ENCODE data around the gene GULP1.

GULP1 gene

DNA sequence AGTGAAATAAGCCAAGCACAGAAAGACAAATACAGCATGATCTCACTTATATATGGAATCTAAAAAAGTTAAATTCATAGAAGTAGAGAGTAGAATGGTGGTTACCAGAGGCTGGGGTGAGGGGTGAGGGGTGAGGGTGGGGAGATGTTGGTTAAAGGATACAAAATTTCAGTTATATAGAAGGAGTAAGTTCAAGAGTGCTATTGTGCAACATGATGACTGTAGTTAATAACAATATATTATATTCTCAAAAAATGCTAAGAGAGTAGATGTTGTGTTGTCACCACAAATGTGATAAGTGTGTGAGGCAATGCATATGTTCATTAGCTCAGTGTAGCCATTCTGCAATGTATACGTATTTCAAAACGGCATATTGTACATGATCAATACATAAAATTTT, 26.4 kb upstream of the GULP1 start:
- no peak for TF ChIP-seq EZH2phosphoT487 (IDR thresholded peaks at IDR 0.05; ENCODE audit: borderline replicate concordance, low read length)
- TF ChIP-seq, protein P1, sequence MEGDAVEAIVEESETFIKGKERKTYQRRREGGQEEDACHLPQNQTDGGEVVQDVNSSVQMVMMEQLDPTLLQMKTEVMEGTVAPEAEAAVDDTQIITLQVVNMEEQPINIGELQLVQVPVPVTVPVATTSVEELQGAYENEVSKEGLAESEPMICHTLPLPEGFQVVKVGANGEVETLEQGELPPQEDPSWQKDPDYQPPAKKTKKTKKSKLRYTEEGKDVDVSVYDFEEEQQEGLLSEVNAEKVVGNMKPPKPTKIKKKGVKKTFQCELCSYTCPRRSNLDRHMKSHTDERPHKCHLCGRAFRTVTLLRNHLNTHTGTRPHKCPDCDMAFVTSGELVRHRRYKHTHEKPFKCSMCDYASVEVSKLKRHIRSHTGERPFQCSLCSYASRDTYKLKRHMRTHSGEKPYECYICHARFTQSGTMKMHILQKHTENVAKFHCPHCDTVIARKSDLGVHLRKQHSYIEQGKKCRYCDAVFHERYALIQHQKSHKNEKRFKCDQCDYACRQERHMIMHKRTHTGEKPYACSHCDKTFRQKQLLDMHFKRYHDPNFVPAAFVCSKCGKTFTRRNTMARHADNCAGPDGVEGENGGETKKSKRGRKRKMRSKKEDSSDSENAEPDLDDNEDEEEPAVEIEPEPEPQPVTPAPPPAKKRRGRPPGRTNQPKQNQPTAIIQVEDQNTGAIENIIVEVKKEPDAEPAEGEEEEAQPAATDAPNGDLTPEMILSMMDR (IDR thresholded peaks at IDR 0.05; ENCODE audit: low read depth, low read length, poor library complexity, severe bottlenecking), result no peak
- Histone ChIP-seq H3K4me1 (ENCODE audit: control insufficient read depth, low read length) (no peaks in the 10 kb centered on the region), H3K9me3 (ENCODE audit: control insufficient read depth, insufficient read depth, low read length) (no peaks in the 10 kb centered on the region), H3K9me2 (replicated peaks; ENCODE audit: control insufficient read depth, low read length) (no peaks in the 10 kb centered on the region), H3K79me2 (ENCODE audit: control insufficient read depth, low read length) (no peaks in the 10 kb centered on the region), H4K20me1 (ENCODE audit: control insufficient read depth, insufficient read depth, low read depth, low read length) (no peaks in the 10 kb centered on the region), H3K27me3 (ENCODE audit: control insufficient read depth, low read length) (no peaks in the 10 kb centered on the region), H3F3A (ENCODE audit: control insufficient read depth, insufficient read depth) (no peaks in the 10 kb centered on the region), H3K27ac (ENCODE audit: low read depth, low read length) (no peak overlapping the region), H3K36me3 (ENCODE audit: control insufficient read depth, low read length) (no peaks in the 10 kb centered on the region), H3K4me3 (ENCODE audit: low read length) (no peak overlapping the region), H3K4me2 (ENCODE audit: low read length) (no peak overlapping the region)

DNA sequence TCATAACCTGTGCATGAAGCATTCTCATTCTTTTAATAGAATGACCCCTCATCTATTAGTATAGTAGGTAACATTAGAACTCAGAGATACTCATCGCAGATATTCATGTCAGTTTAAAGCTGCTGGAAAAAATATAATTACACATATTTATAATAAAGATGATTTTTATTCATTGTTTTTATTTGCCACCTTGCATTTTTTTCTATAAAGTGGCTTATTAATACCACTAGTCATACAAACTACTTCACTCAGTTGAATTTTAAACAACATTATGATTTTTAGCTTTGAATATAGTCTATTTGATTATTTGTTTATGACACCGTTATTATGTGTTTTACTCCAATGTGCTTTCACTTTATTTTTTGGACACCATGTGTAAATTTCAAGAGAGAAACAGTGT, 23.9 kb upstream of the GULP1 start:
- TF ChIP-seq, protein P1 (IDR thresholded peaks at IDR 0.05; ENCODE audit: low read depth, low read length, poor library complexity, severe bottlenecking), result no peak
- TF ChIP-seq EZH2phosphoT487 (IDR thresholded peaks at IDR 0.05; ENCODE audit: borderline replicate concordance, low read length), result no peak
- Histone ChIP-seq H3K4me2 (ENCODE audit: low read length) (no peak overlapping the region), H3F3A (ENCODE audit: control insufficient read depth, insufficient read depth) (no peaks in the 10 kb centered on the region)

DNA sequence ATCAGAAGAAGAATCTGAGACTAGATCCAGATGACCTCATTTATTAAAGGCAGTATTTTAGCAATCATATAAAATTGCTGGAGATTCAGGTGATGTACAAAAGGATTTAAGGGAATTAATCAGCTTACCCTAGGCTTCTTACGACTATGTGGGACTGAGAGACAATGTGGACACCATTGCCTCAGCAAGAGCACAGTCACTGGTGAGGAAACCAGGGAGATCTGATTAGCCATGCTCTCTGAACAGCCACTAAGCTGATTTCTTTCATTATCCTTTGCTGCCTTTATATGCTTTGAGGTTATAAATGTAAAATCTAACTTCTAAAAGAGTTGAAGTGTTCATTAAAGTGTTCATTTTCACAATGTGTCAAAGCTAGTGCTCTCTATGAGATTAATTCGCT, 22.7 kb upstream of the GULP1 start:
- Histone ChIP-seq H4K20me1 (ENCODE audit: control insufficient read depth, insufficient read depth, low read depth, low read length) (no peaks in the 10 kb centered on the region), H3K4me2 (ENCODE audit: low read length) (no peak overlapping the region), H3K36me3 (ENCODE audit: control insufficient read depth, low read length) (no peaks in the 10 kb centered on the region), H3K9me3 (ENCODE audit: control insufficient read depth, insufficient read depth, low read length) (no peaks in the 10 kb centered on the region), H3F3A (ENCODE audit: control insufficient read depth, insufficient read depth) (no peaks in the 10 kb centered on the region), H3K27ac (ENCODE audit: low read depth, low read length) (no peak overlapping the region), H3K27me3 (ENCODE audit: control insufficient read depth, low read length) (no peaks in the 10 kb centered on the region), H3K9me2 (replicated peaks; ENCODE audit: control insufficient read depth, low read length) (no peaks in the 10 kb centered on the region), H3K4me1 (ENCODE audit: control insufficient read depth, low read length) (no peaks in the 10 kb centered on the region), H3K79me2 (ENCODE audit: control insufficient read depth, low read length) (no peaks in the 10 kb centered on the region), H3K4me3 (ENCODE audit: low read length) (no peak overlapping the region)
- TF ChIP-seq, protein P1 (IDR thresholded peaks at IDR 0.05; ENCODE audit: low read depth, low read length, poor library complexity, severe bottlenecking), result no peak
- TF ChIP-seq EZH2phosphoT487 (IDR thresholded peaks at IDR 0.05; ENCODE audit: borderline replicate concordance, low read length), result no peak

More for the DNA sequence above, 23.9 kb upstream of the GULP1 start:
- H3K4me3 ChIP-seq (ENCODE audit: low read length), result no peak overlapping the region
- no peaks in the 10 kb centered on the region for H3K79me2 ChIP-seq (ENCODE audit: control insufficient read depth, low read length)
- H4K20me1 ChIP-seq (ENCODE audit: control insufficient read depth, insufficient read depth, low read depth, low read length), result no peaks in the 10 kb centered on the region
- no peaks in the 10 kb centered on the region for H3K9me2 ChIP-seq (replicated peaks; ENCODE audit: control insufficient read depth, low read length)
- H3K4me1 ChIP-seq (ENCODE audit: control insufficient read depth, low read length), result no peaks in the 10 kb centered on the region
- no peaks in the 10 kb centered on the region for H3K27me3 ChIP-seq (ENCODE audit: control insufficient read depth, low read length)
- no peaks in the 10 kb centered on the region for H3K9me3 ChIP-seq (ENCODE audit: control insufficient read depth, insufficient read depth, low read length)
- no peaks in the 10 kb centered on the region for H3K36me3 ChIP-seq (ENCODE audit: control insufficient read depth, low read length)
- no peak overlapping the region for H3K27ac ChIP-seq (ENCODE audit: low read depth, low read length)

DNA sequence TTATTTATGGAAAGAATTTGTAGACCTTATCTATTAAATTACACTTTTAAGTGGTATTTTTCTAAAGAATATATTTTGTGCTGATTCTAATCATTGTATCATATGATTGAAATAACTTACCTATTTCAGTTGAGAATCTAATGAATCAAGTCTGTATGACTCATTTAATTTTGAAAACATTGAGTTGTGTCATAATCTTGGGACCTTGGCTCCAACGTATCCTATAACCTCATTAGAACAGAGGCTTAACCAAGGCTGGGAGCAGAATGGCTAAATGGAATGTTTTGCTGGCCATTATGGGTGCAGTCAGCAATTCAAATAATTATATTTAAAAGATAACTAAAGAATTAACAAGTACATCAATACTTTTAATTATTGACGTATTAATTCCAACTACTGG, 19.6 kb upstream of the GULP1 start:
- no peak overlapping the region for H3K4me2 ChIP-seq (ENCODE audit: low read length)
- H3K9me3 ChIP-seq (ENCODE audit: control insufficient read depth, insufficient read depth, low read length), result no peaks in the 10 kb centered on the region
- no peak overlapping the region for H3K4me3 ChIP-seq (ENCODE audit: low read length)
- H3K27ac ChIP-seq (ENCODE audit: low read depth, low read length), result no peak overlapping the region
- no peaks in the 10 kb centered on the region for H3K9me2 ChIP-seq (replicated peaks; ENCODE audit: control insufficient read depth, low read length)
- H3K79me2 ChIP-seq (ENCODE audit: control insufficient read depth, low read length), result no peaks in the 10 kb centered on the region
- no peaks in the 10 kb centered on the region for H4K20me1 ChIP-seq (ENCODE audit: control insufficient read depth, insufficient read depth, low read depth, low read length)
- no peak for TF ChIP-seq EZH2phosphoT487 (IDR thresholded peaks at IDR 0.05; ENCODE audit: borderline replicate concordance, low read length)
- TF ChIP-seq, protein P1 (IDR thresholded peaks at IDR 0.05; ENCODE audit: low read depth, low read length, poor library complexity, severe bottlenecking), result no peak
- no peaks in the 10 kb centered on the region for H3F3A ChIP-seq (ENCODE audit: control insufficient read depth, insufficient read depth)
- no peaks in the 10 kb centered on the region for H3K27me3 ChIP-seq (ENCODE audit: control insufficient read depth, low read length)
- H3K36me3 ChIP-seq (ENCODE audit: control insufficient read depth, low read length), result no peaks in the 10 kb centered on the region
- H3K4me1 ChIP-seq (ENCODE audit: control insufficient read depth, low read length), result no peaks in the 10 kb centered on the region
